GM23248 (cell line): ENCODE data around the gene KNG1. TPM values are rescaled to one million over a fixed set of nuclear protein-coding genes. Genes with fewer than 3 reads are reported as not detected.

Source experiments
- DNase-seq: peaks from one replicate; pipeline ENCODE4 v3.0.0-alpha.2; 2015
- H2AFZ ChIP-seq: fragments of 200-600 bp; sonication (generic); 2 replicates; pipeline ENCODE4 v1.6.1; 2016; ENCODE audit warnings: antibody characterized with exemption
- H3F3A ChIP-seq: fragments of 200-600 bp; sonication (generic); 2 replicates; pipeline ENCODE4 v1.6.1; 2016; ENCODE audit warnings: mild to moderate bottlenecking, antibody characterized with exemption, mixed run types; ENCODE audit not compliant: insufficient read depth
- H3K27ac ChIP-seq: fragments of 200-600 bp; sonication (generic); 2 replicates; pipeline ENCODE4 v1.5.1; 2016; ENCODE audit warnings: mild to moderate bottlenecking
- H3K27me3 ChIP-seq: fragments of 200-600 bp; sonication (generic); replicated peaks from 2 replicates; pipeline ENCODE4 v1.6.1; 2016; ENCODE audit warnings: mild to moderate bottlenecking; ENCODE audit not compliant: insufficient read depth
- H3K36me3 ChIP-seq: fragments of 200-600 bp; sonication (generic); 2 replicates; pipeline ENCODE4 v1.6.1; 2016; ENCODE audit warnings: low read depth, mild to moderate bottlenecking
- H3K4me1 ChIP-seq: fragments of 200-600 bp; sonication (generic); 2 replicates; pipeline ENCODE4 v1.6.1; 2016; ENCODE audit warnings: mild to moderate bottlenecking; ENCODE audit not compliant: insufficient read depth
- H3K4me2 ChIP-seq: fragments of 200-600 bp; sonication (generic); one replicate; pipeline ENCODE4 v1.6.1; 2016; ENCODE audit warnings: mild to moderate bottlenecking; ENCODE audit not compliant: unreplicated experiment
- H3K4me3 ChIP-seq: fragments of 200-600 bp; sonication (generic); 2 replicates; pipeline ENCODE4 v1.5.1; 2016; ENCODE audit warnings: mild to moderate bottlenecking
- H3K79me2 ChIP-seq: fragments of 200-600 bp; sonication (generic); 2 replicates; pipeline ENCODE4 v1.6.1; 2016; ENCODE audit warnings: mild to moderate bottlenecking; ENCODE audit not compliant: insufficient read depth
- H3K9ac ChIP-seq: fragments of 200-600 bp; sonication (generic); 2 replicates; pipeline ENCODE4 v1.6.1; 2016; ENCODE audit warnings: mild to moderate bottlenecking
- H3K9me2 ChIP-seq: fragments of 200-600 bp; sonication (generic); 2 replicates; pipeline ENCODE4 v1.6.1; 2016; ENCODE audit warnings: mixed run types, mild to moderate bottlenecking, moderate library complexity; ENCODE audit not compliant: insufficient read depth
- H3K9me3 ChIP-seq: fragments of 200-600 bp; sonication (generic); one replicate; pipeline ENCODE4 v1.6.1; 2017; ENCODE audit warnings: low read depth
- H4K20me1 ChIP-seq: fragments of 200-600 bp; sonication (generic); 2 replicates; pipeline ENCODE4 v1.6.0; 2016; ENCODE audit not compliant: insufficient read depth
- EZH2 ChIP-seq: fragments of 200-600 bp; sonication (generic); IDR thresholded peaks from 2 replicates; pipeline ENCODE4 v1.6.1; 2018; ENCODE audit warnings: antibody characterized with exemption, mild to moderate bottlenecking; ENCODE audit not compliant: insufficient read depth, poor library complexity, severe bottlenecking
- EZH2phosphoT487 ChIP-seq: fragments of 200-600 bp; sonication (generic); IDR thresholded peaks from 2 replicates; pipeline ENCODE4 v1.6.1; 2018; ENCODE audit warnings: antibody characterized with exemption, moderate library complexity, mild to moderate bottlenecking, low read depth; ENCODE audit not compliant: insufficient read depth
- WGBS, 2 experiments: methylation state at CpG; one replicate each; pipeline ENCODE4 v1.1.6; 2015 to 2017; ENCODE audit warnings: low lambda C conversion rate in 2 of 2, low coverage in 1 of 2; ENCODE audit errors: missing lambda C conversion rate in 2 of 2; 5-methylcytosine and 5-hydroxymethylcytosine counted together
- in situ Hi-C: fragments of 300-500 bp; cut with MboI; formaldehyde crosslinking; loops from 2 replicates; pipeline ENCODE4 v1.15.0; 2020
- polyA plus RNA-seq: library from polyadenylated mRNA; unstranded; fragments of >200 nt; fragmentation: Nextera tagmentation; extraction: Ambion mirVana; gene quantifications from 2 replicates; pipeline ENCODE4 v1.2.1, GENCODE V29; 2016
- total RNA-seq: library from RNA; depleted of rRNA; stranded (reverse); fragments of >200 nt; shearing (Covaris generic); gene quantifications from 2 replicates; pipeline ENCODE4 v1.2.3, GENCODE V29; 2014

The KNG1 gene
- total and polyA plus RNA-seq, 2 experiments from 2014 or later: not detected

GRCh38 chr3:186785495-186786018 is 68.4 kb downstream of the KNG1 start:
- Histone ChIP-seq H3K4me2 (peak overlapping the region; percentile 99), H3K4me3 (peak overlapping the region; percentile 97), H3K4me1 (peaks cover 34% of the 10 kb centered on the region), H3K9me2 (no peaks in the 10 kb centered on the region), H4K20me1 (peaks cover 57% of the 10 kb centered on the region), H3K79me2 (peaks cover 62% of the 10 kb centered on the region), H3K9ac (peak overlapping the region; percentile 99), H3K9me3 (no peaks in the 10 kb centered on the region), H3K27me3 (no peaks in the 10 kb centered on the region), H3K36me3 (peaks cover 64% of the 10 kb centered on the region), H3K27ac (peak overlapping the region; percentile 87), H3F3A (peaks cover 71% of the 10 kb centered on the region), H2AFZ (no peak overlapping the region)
- WGBS, 2 experiments: 11 to 15% methylated on average over 7 of the region's 7 CpGs
- TF ChIP-seq EZH2phosphoT487 (no peak), EZH2 (no peak)
- in situ Hi-C loops: no loop called here
- peak; percentile 13 for DNase-seq

- WGBS, 2 experiments: 72 to 78% methylated on average over 3 of the region's 3 CpGs
- Histone ChIP-seq H3K27me3 (no peaks in the 10 kb centered on the region), H3F3A (peaks cover 84% of the 10 kb centered on the region), H3K4me3 (peak overlapping the region; percentile 97), H3K9me3 (no peaks in the 10 kb centered on the region), H3K27ac (peak overlapping the region; percentile 87), H3K9ac (peak overlapping the region; percentile 99), H3K79me2 (peaks cover 56% of the 10 kb centered on the region), H4K20me1 (peaks cover 59% of the 10 kb centered on the region), H3K36me3 (peaks cover 64% of the 10 kb centered on the region), H3K4me1 (peaks cover 34% of the 10 kb centered on the region), H3K4me2 (peak overlapping the region; percentile 99), H2AFZ (no peak overlapping the region), H3K9me2 (no peaks in the 10 kb centered on the region)
- DNase-seq: peak; percentile 22
- TF ChIP-seq EZH2phosphoT487: no peak
- TF ChIP-seq EZH2: no peak
- in situ Hi-C loops: no loop called here
Observed at GRCh38 chr3:186786922-186787321, 69.8 kb downstream of the KNG1 start.

GRCh38 chr3:186787642-186788481 is 70.7 kb downstream of the KNG1 start:
- peaks cover 34% of the 10 kb centered on the region for H3K4me1 ChIP-seq
- no peaks in the 10 kb centered on the region for H3K9me3 ChIP-seq
- peak overlapping the region; percentile 99 for H3K9ac ChIP-seq
- peak overlapping the region; percentile 99 for H3K4me2 ChIP-seq
- peak overlapping the region; percentile 87 for H3K27ac ChIP-seq
- TF ChIP-seq EZH2phosphoT487 (no peak), EZH2 (no peak)
- H4K20me1 ChIP-seq: peaks cover 59% of the 10 kb centered on the region
- H3K4me3 ChIP-seq: peak overlapping the region; percentile 97
- in situ Hi-C loops: no loop called here
- no peak overlapping the region for H2AFZ ChIP-seq
- H3F3A ChIP-seq: peaks cover 88% of the 10 kb centered on the region
- no peaks in the 10 kb centered on the region for H3K27me3 ChIP-seq
- H3K9me2 ChIP-seq: no peaks in the 10 kb centered on the region
- 75% methylated on average over 15 of the region's 15 CpGs for WGBS, 2 experiments
- H3K36me3 ChIP-seq: peaks cover 64% of the 10 kb centered on the region
- DNase-seq: peak; percentile 12
- H3K79me2 ChIP-seq: peaks cover 50% of the 10 kb centered on the region

- H3K4me3 ChIP-seq: peak overlapping the region; percentile 97
- no peaks in the 10 kb centered on the region for H3K9me2 ChIP-seq
- H3K4me2 ChIP-seq: peak overlapping the region; percentile 99
- H3K27ac ChIP-seq: peak overlapping the region; percentile 87
- peaks cover 46% of the 10 kb centered on the region for H3K79me2 ChIP-seq
- in situ Hi-C loops: no loop called here
- H3K36me3 ChIP-seq: peaks cover 64% of the 10 kb centered on the region
- 62% methylated on average over 13 of the region's 13 CpGs for WGBS, 2 experiments
- H4K20me1 ChIP-seq: peaks cover 59% of the 10 kb centered on the region
- TF ChIP-seq EZH2 (no peak), EZH2phosphoT487 (no peak)
- H3F3A ChIP-seq: peaks cover 93% of the 10 kb centered on the region
- peaks cover 34% of the 10 kb centered on the region for H3K4me1 ChIP-seq
- H3K27me3 ChIP-seq: no peaks in the 10 kb centered on the region
- H3K9ac ChIP-seq: peak overlapping the region; percentile 99
- H3K9me3 ChIP-seq: no peaks in the 10 kb centered on the region
- H2AFZ ChIP-seq: no peak overlapping the region
- peak; percentile 13 for DNase-seq
Observed at GRCh38 chr3:186788482-186789370, 71.6 kb downstream of the KNG1 start.
